Endodermal cell (in vitro differentiated cells): ENCODE data around the gene KIF4B. TPM values are rescaled to one million over a fixed set of nuclear protein-coding genes. Genes with fewer than 3 reads are reported as not detected.
"Not testable (repeated sequence)": the region's sequence is repeated elsewhere in the genome, so short reads cannot be mapped to it uniquely, and the experiment has no call there.

ENCODE experiments used
- DNase-seq: peaks from one replicate; pipeline ENCODE4 v3.0.0-alpha.2; 2017
- H3K27ac ChIP-seq: 2 replicates; pipeline ENCODE4 v1.5.1; 2013; ENCODE audit warnings: mild to moderate bottlenecking, low read depth, low read length, moderate library complexity
- H3K27me3 ChIP-seq: 2 replicates; pipeline ENCODE4 v1.6.1; 2013; ENCODE audit warnings: mild to moderate bottlenecking, low read length, moderate library complexity; ENCODE audit not compliant: insufficient read depth, control insufficient read depth, poor library complexity, severe bottlenecking
- H3K36me3 ChIP-seq: 2 replicates; pipeline ENCODE4 v1.7.0; 2013; ENCODE audit warnings: mild to moderate bottlenecking, low read length, moderate library complexity; ENCODE audit not compliant: control insufficient read depth, insufficient read depth
- H3K4me1 ChIP-seq: one replicate; pipeline ENCODE4 v1.7.0; 2013; ENCODE audit warnings: low read length; ENCODE audit not compliant: control insufficient read depth, insufficient read depth
- H3K4me3 ChIP-seq: 2 replicates; pipeline ENCODE4 v1.5.1; 2013; ENCODE audit warnings: mild to moderate bottlenecking, low read length, moderate library complexity
- H3K9ac ChIP-seq: 2 replicates; pipeline ENCODE4 v1.6.1; 2013; ENCODE audit warnings: mild to moderate bottlenecking, low read length, moderate library complexity; ENCODE audit not compliant: poor library complexity, severe bottlenecking; ENCODE audit errors: extremely low read depth
- H3K9me3 ChIP-seq: 2 replicates; pipeline ENCODE4 v1.6.1; 2013; ENCODE audit warnings: mild to moderate bottlenecking, low read length, moderate library complexity; ENCODE audit not compliant: control insufficient read depth
- H3K27ac Mint-ChIP-seq: 2 replicates; pipeline ENCODE4 v1.8.0; 2020; ENCODE audit warnings: mixed read lengths
- H3K27me3 Mint-ChIP-seq: 2 replicates; pipeline ENCODE4 v1.8.0; 2021; ENCODE audit warnings: mild to moderate bottlenecking, mixed read lengths; ENCODE audit not compliant: insufficient read depth
- H3K36me3 Mint-ChIP-seq: 2 replicates; pipeline ENCODE4 v1.8.0; 2020; ENCODE audit warnings: low read depth, mixed read lengths
- H3K4me1 Mint-ChIP-seq: 2 replicates; pipeline ENCODE4 v1.8.0; 2020; ENCODE audit warnings: mixed read lengths
- H3K4me3 Mint-ChIP-seq: 2 replicates; pipeline ENCODE4 v1.8.0; 2020; ENCODE audit warnings: mild to moderate bottlenecking, moderate library complexity, mixed read lengths
- H3K9me3 Mint-ChIP-seq: 2 replicates; pipeline ENCODE4 v1.8.0; 2020; ENCODE audit warnings: mild to moderate bottlenecking, mixed read lengths
- CTCF ChIP-seq: fragments of 200-600 bp; sonication (generic); conservative IDR thresholded peaks from 2 replicates; pipeline ENCODE4 v1.5.0; 2021; ENCODE audit warnings: antibody characterized with exemption, mild to moderate bottlenecking
- WGBS, 2 experiments: methylation state at CpG; one replicate each; pipeline versions ENCODE4 v1.1.5 to v1.1.7; 2013; ENCODE audit warnings: missing lambda C conversion rate in 2 of 2, mixed read lengths in 1 of 2; ENCODE audit not compliant: insufficient coverage in 1 of 2, insufficient read length in 1 of 2; 5-methylcytosine and 5-hydroxymethylcytosine counted together
- total RNA-seq, 2 donors: library from RNA; stranded (reverse); fragmentation: NEBNext Ultra II Directional in 1 of 2; extraction: Animal tissue kit (Norgen Biotek cat#: 25700) in 1 of 2; gene quantifications; 2 replicates in 1 of 2; 3 replicates in 1 of 2; pipeline ENCODE4 v1.2.1, GENCODE V29; 2021

The KIF4B gene
- total RNA-seq, 2 donors from 2014 or later, result 0.18 TPM; not detected in 1

- Histone ChIP-seq H3K9me3 (peaks cover 9% of the 10 kb centered on the region), H3K27me3 (no peaks in the 10 kb centered on the region), H3K9ac (no peak overlapping the region), H3K36me3 (peaks cover 79% of the 10 kb centered on the region), H3K27ac (no peak overlapping the region), H3K4me1 (no peaks in the 10 kb centered on the region), H3K4me3 (no peak overlapping the region)
- peaks cover 10% of the 10 kb centered on the region for H3K9me3 Mint-ChIP-seq
- TF ChIP-seq CTCF, result no peak
- H3K4me1 Mint-ChIP-seq, result peaks cover 6% of the 10 kb centered on the region
- H3K27me3 Mint-ChIP-seq, result no peaks in the 10 kb centered on the region
- peaks cover 42% of the 10 kb centered on the region for H3K36me3 Mint-ChIP-seq
- H3K4me3 Mint-ChIP-seq, result no peak overlapping the region
- WGBS, 2 experiments, result 83 to 100% methylated on average over 1 to 2 of the region's 2 CpGs
- no peak overlapping the region for H3K27ac Mint-ChIP-seq
- no peak for DNase-seq
Observed at GRCh38 chr5:154971501-154971900, 42.1 kb upstream of the KIF4B start.

- Histone ChIP-seq H3K4me1 (no peaks in the 10 kb centered on the region), H3K27me3 (no peaks in the 10 kb centered on the region), H3K4me3 (no peak overlapping the region), H3K27ac (no peak overlapping the region), H3K36me3 (peaks cover 69% of the 10 kb centered on the region), H3K9me3 (peaks cover 9% of the 10 kb centered on the region), H3K9ac (no peak overlapping the region)
- H3K27ac Mint-ChIP-seq, result no peak overlapping the region
- H3K4me3 Mint-ChIP-seq, result no peak overlapping the region
- H3K36me3 Mint-ChIP-seq, result peaks cover 40% of the 10 kb centered on the region
- peaks cover 12% of the 10 kb centered on the region for H3K9me3 Mint-ChIP-seq
- peak; percentile 80 for DNase-seq
- WGBS, 2 experiments, result 90% methylated on average over 2 of the region's 2 CpGs; no CpG with 5 or more reads in 1 of the 2 experiments
- no peaks in the 10 kb centered on the region for H3K27me3 Mint-ChIP-seq
- TF ChIP-seq CTCF, result peak; percentile 89
- H3K4me1 Mint-ChIP-seq, result peaks cover 6% of the 10 kb centered on the region
Observed at GRCh38 chr5:154972476-154973080, 41.0 kb upstream of the KIF4B start.

- not testable (repeated sequence) for H3K4me3 Mint-ChIP-seq, H3K9me3 ChIP-seq, H3K4me1 Mint-ChIP-seq, H3K27me3 ChIP-seq, H3K9ac ChIP-seq, H3K27ac ChIP-seq, H3K4me3 ChIP-seq, H3K27me3 Mint-ChIP-seq, H3K4me1 ChIP-seq, DNase-seq, H3K27ac Mint-ChIP-seq
- WGBS, 2 experiments, result 94 to 96% methylated on average over 9 of the region's 9 CpGs
- Mint-ChIP-seq H3K9me3 (peaks cover 12% of the 10 kb centered on the region), H3K36me3 (peaks cover 21% of the 10 kb centered on the region)
- peaks cover 34% of the 10 kb centered on the region for H3K36me3 ChIP-seq
Observed at GRCh38 chr5:154976082-154976481, 37.5 kb upstream of the KIF4B start.

- no peak for DNase-seq
- peaks cover 27% of the 10 kb centered on the region for H3K36me3 Mint-ChIP-seq
- Histone ChIP-seq H3K4me1 (no peaks in the 10 kb centered on the region), H3K9me3 (peaks cover 9% of the 10 kb centered on the region), H3K36me3 (peaks cover 33% of the 10 kb centered on the region), H3K27ac (no peak overlapping the region), H3K9ac (no peak overlapping the region), H3K4me3 (no peak overlapping the region), H3K27me3 (no peaks in the 10 kb centered on the region)
- H3K27me3 Mint-ChIP-seq, result no peaks in the 10 kb centered on the region
- no CpG with 5 or more reads among the region's 1 CpG for WGBS, 2 experiments
- H3K4me3 Mint-ChIP-seq, result no peak overlapping the region
- peaks cover 24% of the 10 kb centered on the region for H3K9me3 Mint-ChIP-seq
- H3K27ac Mint-ChIP-seq, result no peak overlapping the region
- peaks cover 1% of the 10 kb centered on the region for H3K4me1 Mint-ChIP-seq
- TF ChIP-seq CTCF, result no peak
Observed at GRCh38 chr5:154977409-154977808, 36.1 kb upstream of the KIF4B start.

GRCh38 chr5:154978294-154978693 is 35.3 kb upstream of the KIF4B start:
- H3K4me1 ChIP-seq, H3K27me3 Mint-ChIP-seq, H3K4me1 Mint-ChIP-seq, H3K27me3 ChIP-seq, H3K27ac Mint-ChIP-seq, H3K27ac ChIP-seq, H3K4me3 ChIP-seq, H3K4me3 Mint-ChIP-seq, H3K9me3 ChIP-seq, H3K9ac ChIP-seq, DNase-seq: not testable (repeated sequence)
- Mint-ChIP-seq H3K9me3 (peaks cover 24% of the 10 kb centered on the region), H3K36me3 (peaks cover 29% of the 10 kb centered on the region)
- 93% methylated on average over 2 of the region's 2 CpGs; no CpG with 5 or more reads in 1 of the 2 experiments for WGBS, 2 experiments
- H3K36me3 ChIP-seq, result peaks cover 26% of the 10 kb centered on the region
